GM18861 (cell line): ENCODE data around the gene TRAPPC12.
"Not testable (repeated sequence)": the region's sequence is repeated elsewhere in the genome, so short reads cannot be mapped to it uniquely, and the experiment has no call there.

Experiments
- ATAC-seq: cut with Tn5 transposase; IDR thresholded peaks from one replicate; pipeline ENCODE4 v1.9.1; 2021; ENCODE audit not compliant: unreplicated experiment

TRAPPC12 gene

GRCh38 chr2:3498783-3499394, 119.4 kb downstream of the TRAPPC12 start:
- no peak for ATAC-seq

GRCh38 chr2:3500326-3500899, 120.9 kb downstream of the TRAPPC12 start:
- no peak for ATAC-seq

- no peak for ATAC-seq
These were observed 123.6 kb downstream of the TRAPPC12 start for GRCh38 chr2:3503046-3503445.

GRCh38 chr2:3503483-3503882, 124.0 kb downstream of the TRAPPC12 start:
- ATAC-seq: no peak

- ATAC-seq: no peak
These were observed 125.2 kb downstream of the TRAPPC12 start for GRCh38 chr2:3504741-3505140.

GRCh38 chr2:3505771-3506170, 126.3 kb downstream of the TRAPPC12 start:
- ATAC-seq: no peak

- no peak for ATAC-seq
These were observed 132.6 kb downstream of the TRAPPC12 start for GRCh38 chr2:3512086-3512485.

- no peak for ATAC-seq
These were observed 133.7 kb downstream of the TRAPPC12 start for GRCh38 chr2:3513026-3513810.

- ATAC-seq: not testable (repeated sequence)
These were observed 135.9 kb downstream of the TRAPPC12 start for GRCh38 chr2:3515438-3515837.

- no peak for ATAC-seq
These were observed 137.3 kb downstream of the TRAPPC12 start for GRCh38 chr2:3516831-3517230.

GRCh38 chr2:3517948-3518495, 138.5 kb downstream of the TRAPPC12 start:
- no peak for ATAC-seq

GRCh38 chr2:3518496-3519254, 139.2 kb downstream of the TRAPPC12 start:
- peak; percentile 82 for ATAC-seq

- ATAC-seq: peak; percentile 51
These were observed 140.0 kb downstream of the TRAPPC12 start, which contains the start of gene ADI1 for GRCh38 chr2:3519255-3520205. TSS of gene ADI1 (minus strand) at chr2:3519531. CDS start at chr2:3519487, 44 bp downstream.

GRCh38 chr2:3520591-3520990, 141.1 kb downstream of the TRAPPC12 start:
- no peak for ATAC-seq

GRCh38 chr2:3522961-3523421, 143.5 kb downstream of the TRAPPC12 start:
- ATAC-seq: no peak

- no peak for ATAC-seq
These were observed 144.1 kb downstream of the TRAPPC12 start for GRCh38 chr2:3523551-3524041.

- no peak for ATAC-seq
These were observed 147.4 kb downstream of the TRAPPC12 start for GRCh38 chr2:3526871-3527270.

GRCh38 chr2:3527886-3528785, 148.6 kb downstream of the TRAPPC12 start:
- no peak for ATAC-seq
